ENCODE data around the gene SDHB.

SDHB gene

DNA sequence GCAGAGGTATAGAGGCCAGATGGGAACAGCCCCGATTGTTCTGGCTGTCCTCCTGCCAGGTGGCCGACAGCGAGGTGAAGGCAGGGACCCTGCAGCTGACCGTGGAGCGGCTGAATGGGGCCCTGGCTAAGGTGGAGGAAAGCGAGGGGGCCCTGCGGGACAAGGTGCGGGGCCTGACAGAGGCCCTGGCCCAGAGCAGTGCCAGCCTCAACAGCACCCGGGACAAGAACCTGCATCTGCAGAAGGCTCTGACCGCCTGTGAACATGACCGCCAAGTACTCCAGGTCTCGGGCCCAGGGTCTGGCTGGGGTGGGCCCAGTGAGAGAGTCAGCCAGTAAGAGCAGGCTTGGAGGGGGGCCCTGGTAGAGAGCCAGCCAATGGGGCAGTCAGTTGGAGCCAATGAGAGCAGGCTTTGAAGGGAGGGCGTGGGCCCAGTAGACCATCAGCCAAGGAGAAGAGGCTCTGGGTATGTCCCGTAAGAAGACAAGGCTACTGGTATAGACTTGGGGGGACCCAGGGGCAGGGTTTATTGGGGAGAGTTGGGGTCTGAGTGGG is 84.7 kb downstream of the SDHB start:
- no peak for DNase-seq (ENCODE audit: low read depth)

Measured in non-pigmented ciliary epithelial cell (primary cell).